Retinal pigment epithelial cell (primary cell): ENCODE results near the gene DOCK8.
A peak's percentile ranks its signal among the peaks of the same experiment; 100 is the strongest.

Source experiments
- DNase-seq: peaks from one replicate; pipeline ENCODE4 v3.0.0-alpha.2; 2010; ENCODE audit warnings: low read depth
- H3K4me3 ChIP-seq: 2 replicates; pipeline ENCODE4 v1.5.1; 2011; ENCODE audit warnings: mild to moderate bottlenecking, low read length, control low read depth, moderate library complexity
- CTCF ChIP-seq: conservative IDR thresholded peaks from 2 replicates; pipeline ENCODE4 v1.5.1; 2011; ENCODE audit warnings: low read depth, low read length, control low read depth, inconsistent platforms

DOCK8 gene

GRCh38 chr9:503881-504852 lies 289.5 kb downstream of the DOCK8 start, which contains the start of gene KANK1:
Gene KANK1, plus strand, starts transcription at chr9:504695.
- no peak for TF ChIP-seq CTCF
- peak within 1 kb of the TSS; percentile 64 for H3K4me3 ChIP-seq
- peak; percentile 28 for DNase-seq

GRCh38 chr9:504921-505740 lies 290.5 kb downstream of the DOCK8 start:
- TF ChIP-seq CTCF, result no peak
- DNase-seq, result no peak
- peak overlapping the region; percentile 64 for H3K4me3 ChIP-seq

- TF ChIP-seq CTCF, result no peak
- no peak for DNase-seq
- peak overlapping the region; percentile 64 for H3K4me3 ChIP-seq
Measured at GRCh38 chr9:505741-506059, 291.0 kb downstream of the DOCK8 start.

DNA sequence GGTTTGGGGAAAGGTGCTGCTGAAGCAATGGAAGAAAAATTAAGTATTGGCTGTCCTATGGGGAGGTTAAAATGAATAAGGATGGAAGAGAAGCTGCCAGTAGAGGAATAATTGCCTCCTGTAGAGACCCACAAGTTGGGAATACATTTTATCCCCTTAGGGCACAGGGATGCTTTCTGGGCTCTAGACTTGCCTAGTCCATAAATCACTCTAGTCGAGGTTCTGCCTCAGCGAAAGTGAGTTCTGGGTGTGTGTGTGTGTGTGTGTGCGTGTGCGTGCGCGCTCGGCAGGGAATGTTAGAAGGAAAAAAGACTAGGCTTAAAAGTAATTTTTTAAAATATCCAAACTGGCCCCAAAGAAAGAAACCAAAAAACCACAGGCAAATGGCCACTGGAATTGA lies 291.6 kb downstream of the DOCK8 start:
- no peak for DNase-seq
- no peak for TF ChIP-seq CTCF
- no peak overlapping the region for H3K4me3 ChIP-seq

GRCh38 chr9:511861-512260 lies 297.2 kb downstream of the DOCK8 start:
- no peak overlapping the region for H3K4me3 ChIP-seq
- TF ChIP-seq CTCF, result no peak
- DNase-seq, result no peak

GRCh38 chr9:512555-513272 lies 298.0 kb downstream of the DOCK8 start:
- TF ChIP-seq CTCF, result no peak
- H3K4me3 ChIP-seq, result no peak overlapping the region
- DNase-seq, result no peak
